Cardiac muscle cell (in vitro differentiated cells and primary cell): Measurements from ENCODE around the gene SNX19. TPM values are rescaled to one million over a fixed set of nuclear protein-coding genes. Genes with fewer than 3 reads are reported as not detected.

Experiments
- DNase-seq, 2 donors: peaks; one replicate each; pipeline versions ENCODE4 v3.0.0 to v3.0.0-alpha.2; 2010 to 2017; ENCODE audit warnings: low read depth in 1 of 2, low spot score in 1 of 2
- H3K27ac ChIP-seq: fragments of 200-600 bp; sonication (generic); 2 replicates; pipeline ENCODE4 v1.5.1; 2016
- H3K27me3 ChIP-seq: fragments of 200-600 bp; sonication (generic); 2 replicates; pipeline ENCODE4 v1.6.0; 2016; ENCODE audit warnings: control low read depth
- H3K36me3 ChIP-seq: fragments of 200-600 bp; sonication (generic); 2 replicates; pipeline ENCODE4 v1.5.1; 2016; ENCODE audit warnings: control low read depth
- H3K4me1 ChIP-seq: fragments of 200-600 bp; sonication (generic); 2 replicates; pipeline ENCODE4 v1.8.1; 2017; ENCODE audit warnings: low read depth, mild to moderate bottlenecking, mixed run types
- H3K4me3 ChIP-seq: fragments of 200-600 bp; sonication (generic); 2 replicates; pipeline ENCODE4 v1.5.1; 2016; ENCODE audit warnings: mild to moderate bottlenecking
- H3K9me3 ChIP-seq: fragments of 200-600 bp; sonication (generic); 2 replicates; pipeline ENCODE4 v1.5.1; 2017; ENCODE audit warnings: low read depth, mild to moderate bottlenecking, control low read depth
- CTCF ChIP-seq: IDR thresholded peaks from 2 replicates; pipeline ENCODE4 v1.5.1; 2012; ENCODE audit warnings: low read depth, mild to moderate bottlenecking, low read length
- polyA plus RNA-seq: library from polyadenylated mRNA; unstranded; fragments of >200 nt; fragmentation: Nextera tagmentation; extraction: Ambion mirVana; gene quantifications from 2 replicates; pipeline ENCODE4 v1.2.1, GENCODE V29; 2016
- total RNA-seq: library from RNA; depleted of rRNA; stranded (reverse); fragments of >200 nt; gene quantifications from 2 replicates; pipeline ENCODE4 v1.2.3, GENCODE V29; 2016

The SNX19 gene
- total and polyA plus RNA-seq, 2 experiments from 2014 or later: 25.7 to 60.7 TPM

GRCh38 chr11:130890039-130890745, 26.1 kb downstream of the SNX19 start:
- H3K9me3 ChIP-seq: no peaks in the 10 kb centered on the region

GRCh38 chr11:130888790-130889189, 27.5 kb downstream of the SNX19 start:
- no peaks in the 10 kb centered on the region for H3K27me3 ChIP-seq
- peaks cover 2% of the 10 kb centered on the region for H3K4me1 ChIP-seq
- peaks cover 10% of the 10 kb centered on the region for H3K36me3 ChIP-seq

More at GRCh38 chr11:130890039-130890745, 26.1 kb downstream of the SNX19 start:
- no peaks in the 10 kb centered on the region for H3K27me3 ChIP-seq
- H3K36me3 ChIP-seq: peaks cover 16% of the 10 kb centered on the region
- DNase-seq: no peak
- no peak overlapping the region for H3K27ac ChIP-seq
- no peak overlapping the region for H3K4me3 ChIP-seq
- peaks cover 2% of the 10 kb centered on the region for H3K4me1 ChIP-seq
- TF ChIP-seq CTCF: no peak

GRCh38 chr11:130886704-130887103, 29.6 kb downstream of the SNX19 start:
- no peaks in the 10 kb centered on the region for H3K27me3 ChIP-seq
- no peak for DNase-seq
- H3K9me3 ChIP-seq: no peaks in the 10 kb centered on the region
- no peak overlapping the region for H3K4me3 ChIP-seq
- no peaks in the 10 kb centered on the region for H3K36me3 ChIP-seq
- TF ChIP-seq CTCF: no peak
- peaks cover 4% of the 10 kb centered on the region for H3K4me1 ChIP-seq
- H3K27ac ChIP-seq: no peak overlapping the region

More at GRCh38 chr11:130888790-130889189, 27.5 kb downstream of the SNX19 start:
- H3K9me3 ChIP-seq: no peaks in the 10 kb centered on the region
- H3K4me3 ChIP-seq: no peak overlapping the region
- H3K27ac ChIP-seq: no peak overlapping the region
- no peak for TF ChIP-seq CTCF
- no peak for DNase-seq

- TF ChIP-seq CTCF: no peak
- no peak for DNase-seq
- peaks cover 4% of the 10 kb centered on the region for H3K4me1 ChIP-seq
- H3K4me3 ChIP-seq: no peak overlapping the region
- H3K9me3 ChIP-seq: no peaks in the 10 kb centered on the region
- H3K27me3 ChIP-seq: no peaks in the 10 kb centered on the region
- peaks cover 30% of the 10 kb centered on the region for H3K36me3 ChIP-seq
- H3K27ac ChIP-seq: no peak overlapping the region
These were observed 34.1 kb downstream of the SNX19 start for GRCh38 chr11:130882138-130882551.

GRCh38 chr11:130881475-130882137, 34.7 kb downstream of the SNX19 start:
- TF ChIP-seq CTCF: no peak
- no peaks in the 10 kb centered on the region for H3K27me3 ChIP-seq
- peaks cover 4% of the 10 kb centered on the region for H3K4me1 ChIP-seq
- H3K27ac ChIP-seq: no peak overlapping the region
- DNase-seq: no peak
- H3K4me3 ChIP-seq: no peak overlapping the region
- no peaks in the 10 kb centered on the region for H3K9me3 ChIP-seq
- H3K36me3 ChIP-seq: peaks cover 34% of the 10 kb centered on the region
